ENCODE measurements around the gene SNAPC1. TPM values are rescaled to one million over a fixed set of nuclear protein-coding genes. Genes with fewer than 3 reads are reported as not detected.
A peak's percentile ranks its signal among the peaks of the same experiment; 100 is the strongest.
"Not testable (repeated sequence)": the region's sequence is repeated elsewhere in the genome, so short reads cannot be mapped to it uniquely, and the experiment has no call there.

SNAPC1 gene
- total RNA-seq, 1 donor: 3.7 TPM

DNA sequence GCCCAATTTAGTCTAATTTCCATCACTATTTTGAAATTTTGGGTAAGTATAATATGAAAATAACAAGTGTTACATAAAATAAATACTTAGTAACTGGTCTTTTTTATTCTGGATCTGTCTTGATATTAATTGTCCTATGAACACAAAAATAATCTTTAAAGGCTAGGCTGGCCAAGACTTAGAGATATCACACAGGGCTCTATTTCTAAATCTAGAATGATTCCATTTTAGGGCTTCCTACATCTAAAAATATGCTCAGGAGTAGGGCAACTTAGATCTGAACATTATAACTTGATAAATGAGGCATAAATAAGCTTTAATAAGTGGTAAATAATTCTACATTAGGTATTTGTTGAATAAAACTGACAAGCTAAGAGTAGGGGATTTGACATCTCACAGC is 23.1 kb upstream of the SNAPC1 start:
- Histone ChIP-seq H3K4me1 (ENCODE audit: insufficient read depth, low read length) (no peaks in the 10 kb centered on the region), H3K27me3 (ENCODE audit: insufficient read depth, low read length) (no peaks in the 10 kb centered on the region), H3K4me3 (ENCODE audit: low read length) (no peak overlapping the region), H3K9me3 (ENCODE audit: low read depth, low read length) (no peaks in the 10 kb centered on the region)

DNA sequence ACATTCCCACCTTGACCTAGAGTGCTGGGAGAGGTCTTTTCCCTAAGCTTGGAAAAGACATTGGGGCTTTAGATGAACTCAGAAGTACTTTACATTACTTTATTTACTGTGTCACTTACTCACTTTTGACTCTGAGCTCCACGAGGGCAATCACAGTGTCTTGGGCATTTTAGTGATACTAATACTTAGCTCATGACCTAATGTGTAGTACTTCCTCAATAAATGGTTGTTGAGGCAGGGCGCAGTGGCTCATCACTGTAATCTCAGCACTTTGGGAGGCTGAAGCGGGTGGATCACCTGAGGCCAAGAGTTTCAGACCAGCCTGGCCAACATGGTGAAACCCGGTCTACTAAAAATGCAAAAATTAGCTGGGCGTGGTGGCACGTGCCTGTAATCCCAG is 19.8 kb upstream of the SNAPC1 start:
- H3K4me1 ChIP-seq (ENCODE audit: insufficient read depth, low read length): no peaks in the 10 kb centered on the region
- no peak overlapping the region for H3K4me3 ChIP-seq (ENCODE audit: low read length)
- H3K27me3 ChIP-seq (ENCODE audit: insufficient read depth, low read length): no peaks in the 10 kb centered on the region
- H3K9me3 ChIP-seq (ENCODE audit: low read depth, low read length): no peaks in the 10 kb centered on the region

DNA sequence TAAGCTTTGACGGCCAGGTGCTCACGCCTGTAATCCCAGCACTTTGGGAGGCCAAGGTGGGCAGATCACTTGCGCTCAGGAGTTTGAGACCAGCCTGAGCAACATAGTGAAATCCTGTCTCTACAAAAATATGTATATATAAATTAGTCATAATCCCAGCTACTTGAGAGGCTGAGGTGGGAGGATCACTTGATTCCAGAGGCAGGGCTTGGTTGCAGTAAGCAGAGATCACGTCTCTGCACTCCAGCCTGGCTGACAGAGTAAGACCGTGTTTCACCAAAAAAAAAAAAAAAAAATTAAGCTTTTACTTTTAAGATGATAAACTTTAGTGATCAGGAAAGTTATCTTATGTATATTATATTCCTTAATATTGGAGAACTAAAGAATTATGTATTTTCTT is 18.0 kb upstream of the SNAPC1 start:
- Histone ChIP-seq H3K4me1 (ENCODE audit: insufficient read depth, low read length) (peaks cover 1% of the 10 kb centered on the region), H3K4me3 (ENCODE audit: low read length) (no peak overlapping the region), H3K27me3 (ENCODE audit: insufficient read depth, low read length) (no peaks in the 10 kb centered on the region), H3K9me3 (ENCODE audit: low read depth, low read length) (no peaks in the 10 kb centered on the region)

DNA sequence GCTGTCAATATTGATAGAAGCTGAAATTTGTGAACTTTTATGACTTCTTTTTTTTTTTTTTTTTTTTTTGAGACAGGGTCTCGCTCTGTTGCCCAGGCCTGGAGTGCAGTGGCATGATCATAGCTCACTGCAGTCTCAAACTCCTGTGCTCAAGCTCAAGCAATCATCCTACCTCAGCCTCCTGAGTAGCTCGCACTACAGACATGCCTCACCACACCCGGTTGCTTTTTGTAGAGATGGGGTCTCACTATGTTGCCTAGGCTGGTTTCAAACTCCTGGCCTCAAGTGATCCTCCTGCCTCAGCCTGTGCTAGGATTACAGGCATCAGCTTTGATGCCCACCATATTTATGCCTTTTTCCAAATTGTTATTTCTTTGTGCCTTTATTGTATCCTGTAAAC is 15.9 kb upstream of the SNAPC1 start:
- H3K9me3 ChIP-seq (ENCODE audit: low read depth, low read length); H3K27me3 ChIP-seq (ENCODE audit: insufficient read depth, low read length); H3K4me3 ChIP-seq (ENCODE audit: low read length): not testable (repeated sequence)
- H3K4me1 ChIP-seq (ENCODE audit: insufficient read depth, low read length): peaks cover 14% of the 10 kb centered on the region

DNA sequence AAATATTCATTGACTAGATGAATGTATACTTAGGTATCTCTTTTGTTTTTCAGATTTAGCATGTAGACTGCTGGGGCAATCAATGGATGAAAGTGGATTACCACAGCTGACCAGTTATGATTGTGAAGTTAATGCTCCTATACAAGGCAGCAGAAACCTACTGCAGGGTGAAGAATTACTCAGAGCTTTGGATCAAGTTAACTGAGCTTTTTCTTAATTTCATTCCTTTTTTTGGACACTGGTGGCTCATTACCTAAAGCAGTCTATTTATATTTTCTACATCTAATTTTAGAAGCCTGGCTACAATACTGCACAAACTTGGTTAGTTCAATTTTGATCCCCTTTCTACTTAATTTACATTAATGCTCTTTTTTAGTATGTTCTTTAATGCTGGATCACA is 15.3 kb upstream of the SNAPC1 start:
- Histone ChIP-seq H3K27me3 (ENCODE audit: insufficient read depth, low read length) (no peaks in the 10 kb centered on the region), H3K9me3 (ENCODE audit: low read depth, low read length) (no peaks in the 10 kb centered on the region), H3K4me3 (ENCODE audit: low read length) (no peak overlapping the region), H3K4me1 (ENCODE audit: insufficient read depth, low read length) (peaks cover 20% of the 10 kb centered on the region)

DNA sequence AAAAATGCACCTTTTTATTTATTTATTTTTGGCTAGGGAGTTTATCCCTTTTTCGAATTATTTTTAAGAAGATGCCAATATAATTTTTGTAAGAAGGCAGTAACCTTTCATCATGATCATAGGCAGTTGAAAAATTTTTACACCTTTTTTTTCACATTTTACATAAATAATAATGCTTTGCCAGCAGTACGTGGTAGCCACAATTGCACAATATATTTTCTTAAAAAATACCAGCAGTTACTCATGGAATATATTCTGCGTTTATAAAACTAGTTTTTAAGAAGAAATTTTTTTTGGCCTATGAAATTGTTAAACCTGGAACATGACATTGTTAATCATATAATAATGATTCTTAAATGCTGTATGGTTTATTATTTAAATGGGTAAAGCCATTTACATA is 14.9 kb upstream of the SNAPC1 start:
- Histone ChIP-seq H3K9me3 (ENCODE audit: low read depth, low read length) (no peaks in the 10 kb centered on the region), H3K4me3 (ENCODE audit: low read length) (no peak overlapping the region), H3K4me1 (ENCODE audit: insufficient read depth, low read length) (peaks cover 24% of the 10 kb centered on the region), H3K27me3 (ENCODE audit: insufficient read depth, low read length) (no peaks in the 10 kb centered on the region)

DNA sequence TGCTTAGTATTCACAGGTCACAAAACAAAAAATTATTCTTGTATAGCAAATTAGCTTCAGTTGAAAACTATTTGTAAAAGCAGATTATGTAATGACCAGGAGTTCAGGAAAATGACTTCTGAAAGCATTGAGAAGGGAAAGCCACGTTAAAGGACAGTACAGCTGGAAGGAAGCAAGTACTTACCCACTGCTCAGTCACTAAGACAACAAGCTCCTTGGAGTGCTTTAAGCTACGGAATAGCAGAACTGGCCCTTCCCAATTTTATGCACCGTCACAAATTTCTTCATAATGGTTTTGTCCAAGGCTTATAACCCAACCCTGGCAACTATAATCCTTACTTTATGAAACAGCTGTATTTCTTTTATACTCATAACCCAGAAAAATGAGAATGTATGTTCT is 13.0 kb upstream of the SNAPC1 start:
- H3K4me3 ChIP-seq (ENCODE audit: low read length): no peak overlapping the region
- no peaks in the 10 kb centered on the region for H3K27me3 ChIP-seq (ENCODE audit: insufficient read depth, low read length)
- no peaks in the 10 kb centered on the region for H3K9me3 ChIP-seq (ENCODE audit: low read depth, low read length)

DNA sequence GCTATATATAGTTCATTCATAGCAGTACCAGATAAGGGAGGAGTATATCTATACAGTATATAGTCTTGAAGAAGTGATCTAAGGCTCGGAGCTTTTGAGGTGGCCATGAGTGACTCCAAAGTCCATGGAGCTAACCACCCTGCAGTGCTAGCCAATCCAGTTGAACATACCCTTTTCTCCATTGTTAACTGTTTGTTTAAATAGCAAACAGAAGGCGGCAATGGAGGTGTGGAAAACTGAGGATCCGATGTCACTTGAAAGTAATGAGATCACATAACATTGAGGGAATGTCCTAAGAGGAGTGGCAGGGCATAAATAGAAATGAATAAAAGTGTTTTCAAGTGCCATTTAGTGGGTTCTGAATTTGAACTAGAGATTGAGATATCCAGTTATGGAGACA is 12.4 kb upstream of the SNAPC1 start:
- Histone ChIP-seq H3K9me3 (ENCODE audit: low read depth, low read length) (no peaks in the 10 kb centered on the region), H3K27me3 (ENCODE audit: insufficient read depth, low read length) (no peaks in the 10 kb centered on the region), H3K4me3 (ENCODE audit: low read length) (no peak overlapping the region), H3K4me1 (ENCODE audit: insufficient read depth, low read length) (peaks cover 34% of the 10 kb centered on the region)

More for the DNA sequence above, 13.0 kb upstream of the SNAPC1 start:
- H3K4me1 ChIP-seq (ENCODE audit: insufficient read depth, low read length): peaks cover 34% of the 10 kb centered on the region

DNA sequence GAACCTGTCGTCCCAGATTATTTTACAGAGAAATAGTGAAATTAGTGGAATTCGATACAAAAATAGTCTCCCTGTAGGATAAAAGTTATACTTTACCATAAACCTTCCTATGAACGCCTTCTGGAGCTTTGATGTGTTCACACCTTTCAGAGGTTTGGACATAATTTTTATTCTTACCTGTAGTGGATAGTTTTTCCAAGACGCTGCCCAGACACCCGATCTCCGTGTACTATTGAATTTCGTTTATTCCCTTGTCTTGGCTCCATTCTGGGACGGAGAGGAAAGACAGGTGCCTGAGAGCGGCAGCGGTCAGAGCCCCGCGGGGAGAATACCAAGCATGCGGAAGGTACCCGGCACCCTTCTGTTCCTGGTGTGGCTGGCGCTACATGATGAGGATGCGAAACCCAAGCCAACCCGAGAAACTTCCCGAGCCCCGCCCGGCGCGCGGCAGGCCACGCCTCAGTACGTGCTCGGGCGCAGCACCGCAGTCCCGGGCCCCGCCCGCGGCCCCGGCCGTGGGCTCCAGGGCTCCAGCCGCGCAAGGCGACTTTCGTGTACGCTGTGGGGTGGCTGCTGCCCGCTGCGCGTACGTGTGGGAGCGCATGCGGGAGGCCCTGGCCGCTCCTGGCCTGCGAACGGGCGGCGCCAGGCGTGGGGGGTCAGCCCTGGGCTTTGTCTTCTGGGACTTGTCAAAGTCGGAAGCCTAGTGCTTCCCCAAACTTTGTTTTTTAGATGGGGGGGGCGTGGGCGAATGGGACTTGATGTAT is 11.3 kb upstream of the SNAPC1 start:
- peak overlapping the region; percentile 52 for H3K4me3 ChIP-seq (ENCODE audit: low read length)
- no peaks in the 10 kb centered on the region for H3K9me3 ChIP-seq (ENCODE audit: low read depth, low read length)
- H3K27me3 ChIP-seq (ENCODE audit: insufficient read depth, low read length): no peaks in the 10 kb centered on the region
- H3K4me1 ChIP-seq (ENCODE audit: insufficient read depth, low read length): peaks cover 34% of the 10 kb centered on the region

DNA sequence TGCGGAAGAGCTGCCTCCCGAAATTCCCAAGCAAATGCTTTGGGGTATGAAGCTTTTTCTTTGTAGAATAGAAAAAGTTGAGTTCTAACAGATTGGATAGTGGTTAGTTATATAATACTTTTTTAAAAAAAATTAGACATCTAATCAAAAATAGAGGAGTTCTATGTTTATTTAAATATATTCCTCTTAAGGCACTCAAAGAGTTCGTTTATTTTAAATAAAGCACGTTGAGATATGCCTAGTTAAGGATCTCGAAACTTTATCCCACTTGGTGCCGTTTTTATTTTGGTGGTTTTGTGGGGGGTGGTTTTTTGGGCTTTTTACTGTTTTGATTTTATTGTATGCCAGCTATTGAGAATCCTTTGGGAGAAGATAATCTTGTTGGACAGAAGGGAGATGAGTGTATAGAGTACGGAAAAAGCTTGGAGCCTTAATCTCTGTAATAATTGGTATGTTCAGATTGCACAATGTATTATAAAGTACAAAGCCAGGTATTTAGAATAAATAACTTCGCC is 10.7 kb upstream of the SNAPC1 start:
- H3K4me3 ChIP-seq (ENCODE audit: low read length): peak overlapping the region; percentile 52
- no peaks in the 10 kb centered on the region for H3K27me3 ChIP-seq (ENCODE audit: insufficient read depth, low read length)
- peaks cover 34% of the 10 kb centered on the region for H3K4me1 ChIP-seq (ENCODE audit: insufficient read depth, low read length)
- no peaks in the 10 kb centered on the region for H3K9me3 ChIP-seq (ENCODE audit: low read depth, low read length)

DNA sequence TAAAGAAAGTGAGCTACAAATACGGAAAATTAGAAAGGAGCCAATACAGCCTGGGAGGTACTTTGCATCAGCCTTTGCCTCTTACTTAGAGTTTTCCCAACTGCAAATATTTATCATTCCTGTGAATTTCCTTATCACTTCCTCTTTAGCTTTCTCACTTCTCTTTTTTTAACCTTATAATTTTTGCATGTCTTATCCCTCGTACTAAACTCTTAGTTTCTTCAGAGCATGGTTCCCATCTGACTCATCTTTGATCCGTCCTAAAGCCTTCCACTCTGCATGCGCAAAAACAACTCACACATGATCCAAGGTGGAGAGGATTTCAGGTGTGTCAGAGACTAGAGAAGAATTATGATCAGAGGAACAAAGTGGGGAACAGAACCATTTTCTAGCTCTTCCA is 9.6 kb upstream of the SNAPC1 start:
- Histone ChIP-seq H3K4me3 (ENCODE audit: low read length) (no peak overlapping the region), H3K4me1 (ENCODE audit: insufficient read depth, low read length) (peaks cover 34% of the 10 kb centered on the region), H3K27me3 (ENCODE audit: insufficient read depth, low read length) (no peaks in the 10 kb centered on the region), H3K9me3 (ENCODE audit: low read depth, low read length) (no peaks in the 10 kb centered on the region)

DNA sequence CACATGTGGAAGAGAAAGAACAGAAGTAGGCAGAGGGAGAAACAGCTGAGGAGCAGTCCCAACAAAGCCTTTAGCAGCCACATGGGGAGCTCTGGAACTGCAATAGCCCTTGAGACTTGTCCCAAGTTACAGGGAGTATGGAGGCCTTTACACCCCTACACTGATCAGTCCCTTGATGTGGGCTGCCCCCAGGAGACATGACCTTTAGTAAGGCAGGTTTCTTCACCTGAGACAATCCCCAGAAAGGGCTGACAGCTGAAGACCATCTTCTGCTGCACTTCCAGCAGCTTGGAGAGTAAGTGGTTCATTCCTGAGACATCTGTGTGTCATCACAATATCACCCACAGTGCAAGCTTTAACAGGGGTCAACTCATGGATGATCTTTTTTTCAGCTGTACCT is 8.6 kb upstream of the SNAPC1 start:
- Histone ChIP-seq H3K27me3 (ENCODE audit: insufficient read depth, low read length) (no peaks in the 10 kb centered on the region), H3K9me3 (ENCODE audit: low read depth, low read length) (no peaks in the 10 kb centered on the region), H3K4me1 (ENCODE audit: insufficient read depth, low read length) (peaks cover 34% of the 10 kb centered on the region), H3K4me3 (ENCODE audit: low read length) (no peak overlapping the region)

DNA sequence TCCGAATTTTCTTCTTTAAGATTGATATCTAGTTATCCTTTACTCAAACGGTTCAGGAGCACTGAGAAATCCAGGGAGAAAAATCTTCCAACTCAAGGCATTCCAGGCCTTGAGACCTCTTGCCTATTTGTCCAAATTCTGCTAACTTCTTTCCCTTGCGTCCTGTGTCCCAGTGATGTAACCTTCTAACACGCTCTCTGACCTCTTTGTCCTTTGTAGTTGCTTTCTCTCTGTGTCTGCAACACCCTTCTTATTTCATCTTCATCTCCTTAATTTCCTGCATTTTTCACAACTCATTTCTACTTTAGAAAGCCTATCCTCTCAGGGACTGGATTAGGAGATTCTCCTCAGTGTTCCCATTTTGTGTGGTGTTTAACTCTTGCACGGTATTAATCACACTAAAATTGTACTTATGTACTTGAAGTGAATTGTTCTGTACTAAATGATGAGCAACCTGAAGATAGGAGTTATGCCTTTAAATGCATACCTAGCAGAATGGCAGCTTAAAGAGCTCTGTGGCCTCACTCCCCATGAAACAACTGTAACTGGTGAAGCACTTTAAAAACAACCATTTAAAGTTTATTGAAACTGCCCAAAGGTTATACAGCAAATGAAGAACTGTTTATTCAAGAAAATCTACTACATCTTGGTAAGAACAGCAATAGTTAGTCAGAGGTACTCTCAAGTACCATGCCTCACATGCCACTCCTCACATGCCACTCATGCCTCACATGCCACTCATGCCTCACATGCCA is 7.4 kb upstream of the SNAPC1 start:
- Histone ChIP-seq H3K9me3 (ENCODE audit: low read depth, low read length) (no peaks in the 10 kb centered on the region), H3K4me3 (ENCODE audit: low read length) (no peak overlapping the region), H3K27me3 (ENCODE audit: insufficient read depth, low read length) (no peaks in the 10 kb centered on the region), H3K4me1 (ENCODE audit: insufficient read depth, low read length) (peaks cover 29% of the 10 kb centered on the region)

DNA sequence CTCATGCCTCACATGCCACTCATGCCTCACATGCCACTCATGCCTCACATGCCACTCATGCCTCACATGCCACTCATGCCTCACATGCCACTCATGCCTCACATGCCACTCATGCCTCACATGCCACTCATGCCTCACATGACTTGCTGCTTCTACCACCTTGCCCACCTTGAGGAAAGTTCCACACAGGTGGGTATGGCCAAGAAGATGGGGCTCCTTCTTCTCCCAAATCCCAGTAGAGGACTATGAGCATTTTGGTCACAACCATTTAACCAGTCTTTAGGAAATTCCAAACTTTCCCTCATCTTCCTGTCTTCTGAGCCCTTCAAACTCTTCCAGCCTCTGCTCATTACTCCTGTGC is 6.9 kb upstream of the SNAPC1 start:
- not testable (repeated sequence) for H3K9me3 ChIP-seq (ENCODE audit: low read depth, low read length); H3K27me3 ChIP-seq (ENCODE audit: insufficient read depth, low read length); H3K4me3 ChIP-seq (ENCODE audit: low read length)
- peaks cover 27% of the 10 kb centered on the region for H3K4me1 ChIP-seq (ENCODE audit: insufficient read depth, low read length)

DNA sequence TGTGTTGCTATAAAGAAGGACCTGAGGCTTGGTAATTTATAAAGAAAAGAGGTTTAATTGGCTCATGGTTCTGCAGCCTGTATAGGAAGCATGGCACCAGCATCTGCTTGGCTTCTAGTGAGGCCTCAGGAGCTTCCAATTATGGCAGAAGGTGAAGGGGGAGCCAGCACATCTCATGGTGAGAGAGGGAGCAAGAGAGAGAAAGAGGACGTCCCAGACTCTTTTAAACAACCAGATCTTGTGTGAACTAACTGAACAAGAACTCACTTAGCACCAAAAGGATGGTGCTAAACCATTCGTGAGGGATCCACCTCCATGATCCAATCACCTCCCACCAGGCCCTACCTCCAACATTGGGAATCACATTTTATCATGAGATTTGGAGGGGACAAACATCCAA is 6.1 kb upstream of the SNAPC1 start:
- peaks cover 22% of the 10 kb centered on the region for H3K4me1 ChIP-seq (ENCODE audit: insufficient read depth, low read length)
- no peaks in the 10 kb centered on the region for H3K27me3 ChIP-seq (ENCODE audit: insufficient read depth, low read length)
- H3K9me3 ChIP-seq (ENCODE audit: low read depth, low read length): no peaks in the 10 kb centered on the region
- H3K4me3 ChIP-seq (ENCODE audit: low read length): no peak overlapping the region

DNA sequence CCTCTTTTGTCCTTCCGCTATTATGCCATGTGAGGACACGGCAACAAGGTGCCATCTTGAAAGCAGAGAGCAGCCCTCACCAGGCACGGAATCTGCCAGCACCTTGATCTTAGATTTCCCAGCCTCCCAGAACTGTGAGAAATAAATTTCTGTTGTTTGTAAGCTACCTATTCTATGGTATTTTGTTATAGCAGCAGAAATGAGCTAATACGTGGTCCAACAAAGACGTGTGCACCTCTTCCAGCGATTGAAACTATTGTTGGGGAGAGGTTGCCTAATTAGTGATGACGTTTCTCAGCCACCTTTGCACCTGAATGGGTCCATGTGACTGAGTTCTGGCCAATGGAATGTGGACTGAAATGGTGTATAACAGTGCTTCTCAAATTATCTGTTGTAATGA is 2.3 kb upstream of the SNAPC1 start:
- peaks cover 21% of the 10 kb centered on the region for H3K4me1 ChIP-seq (ENCODE audit: insufficient read depth, low read length)
- no peak overlapping the region for H3K4me3 ChIP-seq (ENCODE audit: low read length)
- no peaks in the 10 kb centered on the region for H3K9me3 ChIP-seq (ENCODE audit: low read depth, low read length)
- no peaks in the 10 kb centered on the region for H3K27me3 ChIP-seq (ENCODE audit: insufficient read depth, low read length)
